ENCODE results near the gene APC2. TPM values are rescaled to one million over a fixed set of nuclear protein-coding genes. Genes with fewer than 3 reads are reported as not detected.

APC2 gene
- polyA plus RNA-seq, 1 donor (not counting 4 experiments of a cell fraction or from before 2014, with no cell fraction given) = 0.01 TPM

GRCh38 chr19:1503925-1504773, 54.2 kb downstream of the APC2 start:
- no peak overlapping the region for H3K9ac ChIP-seq (ENCODE audit: control insufficient read depth, extremely low read depth, insufficient read depth, low read length)
- H3K27me3 ChIP-seq (ENCODE audit: control insufficient read depth, extremely low read depth, insufficient read depth, low read length) = peaks cover 19% of the 10 kb centered on the region
- dilution Hi-C loops (cut with MboI; ENCODE audit: extremely low pct_ligation_motif_present, low sequenced_read_pairs) = no loop called here
- no peaks in the 10 kb centered on the region for H3K9me1 ChIP-seq (ENCODE audit: control insufficient read depth, extremely low read depth, insufficient read depth, low read length)
- peaks cover 0 to 2% of the 10 kb centered on the region in 2 experiments for H3K36me3 ChIP-seq (ENCODE audit: control insufficient read depth in 2 of 2, extremely low read depth in 1 of 2, insufficient read depth in 2 of 2, low read length in 2 of 2)
- no peaks in the 10 kb centered on the region for H4K20me1 ChIP-seq (ENCODE audit: control insufficient read depth, extremely low read depth, insufficient read depth, low read length)
- TF ChIP-seq EZH2 (IDR thresholded peaks at IDR 0.05; ENCODE audit: low read length) (no peak), CTCF (optimal IDR thresholded peaks at IDR 0.05 in 1 of 3, IDR thresholded peaks at IDR 0.05 in 1 of 3, conservative IDR thresholded peaks at IDR 0.05 in 1 of 3; ENCODE audit: extremely low read depth in 1 of 3, insufficient read depth in 2 of 3, low read length in 3 of 3) (no peak)
- H3K4me2 ChIP-seq (ENCODE audit: control insufficient read depth, extremely low read depth, insufficient read depth, low read depth, low read length) = no peak overlapping the region
- FAIRE-seq (no peak), DNase-seq (ENCODE audit: low read depth, low spot score) (no peak)
- no peak overlapping the region for H2AFZ ChIP-seq (ENCODE audit: control insufficient read depth, low read length)
- no peaks in the 10 kb centered on the region for H3K9me3 ChIP-seq (ENCODE audit: control insufficient read depth, low read depth, low read length)
- no peaks in the 10 kb centered on the region for H3K79me2 ChIP-seq (ENCODE audit: control insufficient read depth, insufficient read depth, low read length)
- H3K4me1 ChIP-seq (ENCODE audit: control insufficient read depth, extremely low read depth, insufficient read depth, low read length) = peaks cover 12% of the 10 kb centered on the region
- H3K4me3 ChIP-seq (ENCODE audit: control insufficient read depth in 2 of 3, extremely low read depth in 1 of 3, insufficient read depth in 2 of 3, low read depth in 1 of 3, low read length in 3 of 3) = no peak overlapping the region
- H3K27ac ChIP-seq (ENCODE audit: control insufficient read depth, insufficient read depth, low read length) = no peak overlapping the region

- H3K27ac ChIP-seq (ENCODE audit: control insufficient read depth, insufficient read depth, low read length) = no peak overlapping the region
- H3K4me3 ChIP-seq (ENCODE audit: control insufficient read depth in 2 of 3, extremely low read depth in 1 of 3, insufficient read depth in 2 of 3, low read depth in 1 of 3, low read length in 3 of 3) = no peak overlapping the region
- FAIRE-seq = no peak
- H3K27me3 ChIP-seq (ENCODE audit: control insufficient read depth, extremely low read depth, insufficient read depth, low read length) = peaks cover 19% of the 10 kb centered on the region
- H3K36me3 ChIP-seq (ENCODE audit: control insufficient read depth in 2 of 2, extremely low read depth in 1 of 2, insufficient read depth in 2 of 2, low read length in 2 of 2) = peaks cover 0 to 5% of the 10 kb centered on the region in 2 experiments
- no peaks in the 10 kb centered on the region for H3K9me1 ChIP-seq (ENCODE audit: control insufficient read depth, extremely low read depth, insufficient read depth, low read length)
- no peaks in the 10 kb centered on the region for H3K79me2 ChIP-seq (ENCODE audit: control insufficient read depth, insufficient read depth, low read length)
- no peak overlapping the region for H2AFZ ChIP-seq (ENCODE audit: control insufficient read depth, low read length)
- H4K20me1 ChIP-seq (ENCODE audit: control insufficient read depth, extremely low read depth, insufficient read depth, low read length) = no peaks in the 10 kb centered on the region
- no peak for TF ChIP-seq EZH2 (IDR thresholded peaks at IDR 0.05; ENCODE audit: low read length)
- TF ChIP-seq CTCF (optimal IDR thresholded peaks at IDR 0.05 in 1 of 3, IDR thresholded peaks at IDR 0.05 in 1 of 3, conservative IDR thresholded peaks at IDR 0.05 in 1 of 3; ENCODE audit: extremely low read depth in 1 of 3, insufficient read depth in 2 of 3, low read length in 3 of 3) = no peak
- no peak overlapping the region for H3K9ac ChIP-seq (ENCODE audit: control insufficient read depth, extremely low read depth, insufficient read depth, low read length)
- DNase-seq (ENCODE audit: low read depth, low spot score) = no peak
- peaks cover 12% of the 10 kb centered on the region for H3K4me1 ChIP-seq (ENCODE audit: control insufficient read depth, extremely low read depth, insufficient read depth, low read length)
- no peak overlapping the region for H3K4me2 ChIP-seq (ENCODE audit: control insufficient read depth, extremely low read depth, insufficient read depth, low read depth, low read length)
- dilution Hi-C loops (cut with MboI; ENCODE audit: extremely low pct_ligation_motif_present, low sequenced_read_pairs) = no loop called here
- H3K9me3 ChIP-seq (ENCODE audit: control insufficient read depth, low read depth, low read length) = no peaks in the 10 kb centered on the region
Observed at GRCh38 chr19:1505012-1505411, 55.1 kb downstream of the APC2 start.
